ENCODE data around the gene CFAP20DC. TPM values are rescaled to one million over a fixed set of nuclear protein-coding genes. Genes with fewer than 3 reads are reported as not detected.

CFAP20DC gene
- total RNA-seq, 3 donors from 2014 or later (not counting 1 experiment from before 2014, with no cell fraction given), result 0.09 to 0.20 (median 0.18) TPM

DNA sequence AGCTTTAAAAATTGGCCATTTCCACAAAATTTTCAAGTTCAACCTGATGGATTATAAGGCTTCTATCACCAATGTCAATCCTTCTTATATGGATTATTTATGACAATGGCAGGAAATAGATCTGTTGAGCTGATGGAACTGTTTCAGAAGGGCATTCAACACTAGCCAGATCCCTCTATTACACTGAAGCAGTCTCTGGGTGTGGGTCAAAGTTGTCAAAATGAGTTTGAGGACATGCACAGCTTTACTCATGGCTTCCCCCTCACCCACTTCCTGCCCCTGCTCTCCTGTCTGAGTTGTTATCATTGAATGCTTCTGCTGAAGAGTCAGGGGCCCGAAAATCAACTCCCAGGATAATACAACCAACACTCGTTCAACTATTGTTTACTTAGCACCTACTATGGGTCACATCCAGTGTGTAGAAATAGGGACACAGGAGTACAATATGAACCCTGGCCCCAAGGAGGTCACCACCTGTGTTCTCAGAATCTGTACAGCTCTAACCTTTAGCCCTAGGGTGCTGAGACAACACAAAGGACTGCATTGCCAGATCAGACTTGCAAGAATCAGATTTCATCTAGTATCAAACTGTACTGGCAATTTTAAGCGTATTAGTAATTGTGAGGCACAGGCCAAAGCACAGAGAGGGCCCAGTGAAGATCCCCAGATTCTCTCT, 341.6 kb downstream of the CFAP20DC start:
- intact Hi-C loops (cut with micrococcal nuclease), result no loop called here
- no peaks in the 10 kb centered on the region for H3K27me3 Mint-ChIP-seq (ENCODE audit: low read depth in 2 of 2)
- Histone ChIP-seq H3K4me1 (ENCODE audit: control insufficient read depth, insufficient read depth, low read length) (no peaks in the 10 kb centered on the region), H3K9me3 (ENCODE audit: control insufficient read depth, insufficient read depth, low read length) (no peaks in the 10 kb centered on the region), H3K36me3 (ENCODE audit: control insufficient read depth, insufficient read depth, low read length) (no peaks in the 10 kb centered on the region), H3K4me3 (ENCODE audit: low read length) (no peak overlapping the region), H3K27ac (ENCODE audit: low read length) (no peak overlapping the region), H3K27me3 (ENCODE audit: control insufficient read depth, insufficient read depth, low read length) (no peaks in the 10 kb centered on the region)
- no peak for TF ChIP-seq CTCF (IDR thresholded peaks at IDR 0.05)
- WGBS (ENCODE audit: insufficient coverage), result 76% methylated on average over 3 of the region's 3 CpGs
- no peaks in the 10 kb centered on the region for H3K36me3 Mint-ChIP-seq
- H3K4me3 Mint-ChIP-seq, result no peak overlapping the region
- H3K4me1 Mint-ChIP-seq, result no peaks in the 10 kb centered on the region
- ATAC-seq (no peak), DNase-seq (no peak)
- no peaks in the 10 kb centered on the region for H3K9me3 Mint-ChIP-seq
- H3K27ac Mint-ChIP-seq, result no peak overlapping the region

DNA sequence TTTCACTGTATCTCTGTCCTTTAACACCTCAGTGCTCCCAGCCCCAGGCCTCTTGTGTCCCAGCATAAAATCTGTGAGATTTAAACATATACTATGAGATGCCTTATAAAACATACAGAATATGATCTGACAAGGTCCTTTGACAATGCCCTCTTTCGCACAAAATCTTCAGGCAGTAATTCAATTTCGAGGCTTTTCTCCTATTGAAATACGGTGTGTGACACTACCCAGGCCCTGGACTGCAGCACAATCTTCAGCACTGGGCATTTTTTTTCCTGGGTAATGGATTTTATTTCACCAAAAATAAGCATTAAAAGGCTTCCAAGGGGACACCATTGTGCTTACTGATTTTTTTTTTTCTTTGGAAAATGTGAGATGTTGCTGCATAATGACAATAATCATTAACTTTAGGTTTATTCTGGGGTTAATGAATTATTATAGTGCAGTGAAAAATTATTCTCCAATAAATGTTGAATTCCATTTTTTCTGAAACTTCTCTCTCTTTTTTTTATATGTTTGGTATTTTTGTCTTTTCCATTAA, 342.4 kb downstream of the CFAP20DC start:
- Mint-ChIP-seq H3K4me3 (no peak overlapping the region), H3K27ac (no peak overlapping the region), H3K4me1 (no peaks in the 10 kb centered on the region), H3K36me3 (no peaks in the 10 kb centered on the region), H3K27me3 (ENCODE audit: low read depth in 2 of 2) (no peaks in the 10 kb centered on the region), H3K9me3 (no peaks in the 10 kb centered on the region)
- Histone ChIP-seq H3K4me3 (ENCODE audit: low read length) (no peak overlapping the region), H3K27ac (ENCODE audit: low read length) (no peak overlapping the region), H3K4me1 (ENCODE audit: control insufficient read depth, insufficient read depth, low read length) (no peaks in the 10 kb centered on the region), H3K9me3 (ENCODE audit: control insufficient read depth, insufficient read depth, low read length) (no peaks in the 10 kb centered on the region), H3K36me3 (ENCODE audit: control insufficient read depth, insufficient read depth, low read length) (no peaks in the 10 kb centered on the region), H3K27me3 (ENCODE audit: control insufficient read depth, insufficient read depth, low read length) (no peaks in the 10 kb centered on the region)
- WGBS (ENCODE audit: insufficient coverage), result 92% methylated on average over 3 of the region's 3 CpGs
- intact Hi-C loops (cut with micrococcal nuclease), result no loop called here
- ATAC-seq (no peak), DNase-seq (no peak)
- TF ChIP-seq CTCF (IDR thresholded peaks at IDR 0.05), result no peak

DNA sequence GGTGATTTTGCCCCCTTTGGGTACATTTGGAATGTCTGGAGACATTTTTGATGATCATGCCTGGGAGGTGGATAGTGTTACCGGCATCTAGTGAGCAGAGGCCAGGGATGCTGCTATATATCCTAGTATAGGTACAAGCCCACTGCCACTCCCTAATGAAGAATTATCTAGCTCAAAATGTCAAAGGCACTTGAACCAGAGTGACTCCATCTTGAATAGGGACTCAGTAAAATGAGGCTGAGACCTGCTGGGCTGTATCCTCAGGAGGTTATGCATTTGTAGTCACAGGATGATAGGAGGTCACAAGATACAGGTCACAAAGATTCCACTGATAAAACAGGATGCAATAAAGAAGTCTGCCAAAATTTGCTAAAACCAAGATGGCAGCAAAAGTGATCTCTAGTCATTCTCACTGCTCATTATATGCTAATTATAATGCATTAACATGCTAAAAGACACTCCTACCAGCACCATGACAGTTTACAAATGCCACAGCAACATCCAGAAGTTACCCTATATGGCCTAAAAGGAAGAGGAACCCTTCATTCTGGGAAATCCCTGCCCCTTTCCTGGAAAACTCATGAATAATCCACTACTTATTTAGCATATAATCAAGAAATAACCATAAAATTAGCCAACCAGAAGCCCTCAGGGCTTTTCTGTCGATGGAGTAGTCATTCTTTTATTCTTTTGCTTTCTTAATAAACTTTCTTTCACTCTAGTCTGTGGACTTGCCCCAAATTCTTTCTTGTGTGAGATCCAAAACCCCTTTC, 343.2 kb downstream of the CFAP20DC start:
- H3K27ac Mint-ChIP-seq, result no peak overlapping the region
- intact Hi-C loops (cut with micrococcal nuclease), result no loop called here
- Histone ChIP-seq H3K4me3 (ENCODE audit: low read length) (no peak overlapping the region), H3K36me3 (ENCODE audit: control insufficient read depth, insufficient read depth, low read length) (no peaks in the 10 kb centered on the region), H3K4me1 (ENCODE audit: control insufficient read depth, insufficient read depth, low read length) (no peaks in the 10 kb centered on the region), H3K27ac (ENCODE audit: low read length) (no peak overlapping the region), H3K9me3 (ENCODE audit: control insufficient read depth, insufficient read depth, low read length) (no peaks in the 10 kb centered on the region), H3K27me3 (ENCODE audit: control insufficient read depth, insufficient read depth, low read length) (no peaks in the 10 kb centered on the region)
- WGBS (ENCODE audit: insufficient coverage), result 75% methylated on average over 1 of the region's 2 CpGs
- ATAC-seq (no peak), DNase-seq (no peak)
- no peaks in the 10 kb centered on the region for H3K27me3 Mint-ChIP-seq (ENCODE audit: low read depth in 2 of 2)
- TF ChIP-seq CTCF (IDR thresholded peaks at IDR 0.05), result no peak
- no peaks in the 10 kb centered on the region for H3K36me3 Mint-ChIP-seq
- no peak overlapping the region for H3K4me3 Mint-ChIP-seq
- H3K4me1 Mint-ChIP-seq, result no peaks in the 10 kb centered on the region
- no peaks in the 10 kb centered on the region for H3K9me3 Mint-ChIP-seq
